PC-9 (cell line): Measurements from ENCODE around the gene WNT9A.

Source experiments
- EZH2 ChIP-seq: fragments of 200-600 bp; sonication (generic); IDR thresholded peaks from 2 replicates; pipeline ENCODE4 v1.8.0; 2017; ENCODE audit warnings: antibody characterized with exemption, low read depth
- TF ChIP-seq, protein P1 (sequence below): fragments of 200-600 bp; sonication (generic); conservative IDR thresholded peaks from 2 replicates; pipeline ENCODE4 v1.6.1; 2017; ENCODE audit warnings: mixed run types, antibody characterized with exemption, mild to moderate bottlenecking, moderate library complexity

DNA sequence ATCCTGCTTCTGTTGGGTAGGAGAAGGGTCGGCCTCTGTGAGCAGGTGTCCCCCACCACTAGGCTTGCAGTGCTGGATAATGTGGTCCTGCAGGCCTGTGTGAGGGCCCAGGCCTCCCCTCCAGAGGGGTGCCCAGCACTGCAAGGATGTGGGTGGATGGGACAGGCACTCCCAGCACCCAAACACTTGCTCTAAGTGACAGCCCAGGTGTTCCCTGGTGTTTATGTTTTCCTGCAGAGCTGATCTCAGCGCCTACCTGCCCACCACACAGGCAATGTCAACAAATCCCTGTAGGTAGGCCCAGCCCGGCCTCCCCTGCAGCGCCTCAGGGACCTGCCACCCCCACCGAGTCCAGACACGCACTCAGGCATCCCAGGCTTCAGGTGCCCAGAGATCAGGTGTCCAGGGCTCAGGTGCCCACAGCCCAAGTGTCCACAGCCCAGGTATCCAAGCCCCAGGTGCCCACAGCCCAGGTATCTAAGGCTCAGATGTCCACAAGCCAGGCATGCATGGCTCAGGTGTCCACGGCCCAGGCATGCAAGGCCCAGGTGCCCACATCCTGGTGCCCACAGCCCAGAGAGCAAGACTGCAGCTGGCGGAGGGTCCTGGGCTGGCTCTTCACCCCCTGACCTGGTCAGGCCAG is 59.2 kb downstream of the WNT9A start:
- TF ChIP-seq, protein P1, sequence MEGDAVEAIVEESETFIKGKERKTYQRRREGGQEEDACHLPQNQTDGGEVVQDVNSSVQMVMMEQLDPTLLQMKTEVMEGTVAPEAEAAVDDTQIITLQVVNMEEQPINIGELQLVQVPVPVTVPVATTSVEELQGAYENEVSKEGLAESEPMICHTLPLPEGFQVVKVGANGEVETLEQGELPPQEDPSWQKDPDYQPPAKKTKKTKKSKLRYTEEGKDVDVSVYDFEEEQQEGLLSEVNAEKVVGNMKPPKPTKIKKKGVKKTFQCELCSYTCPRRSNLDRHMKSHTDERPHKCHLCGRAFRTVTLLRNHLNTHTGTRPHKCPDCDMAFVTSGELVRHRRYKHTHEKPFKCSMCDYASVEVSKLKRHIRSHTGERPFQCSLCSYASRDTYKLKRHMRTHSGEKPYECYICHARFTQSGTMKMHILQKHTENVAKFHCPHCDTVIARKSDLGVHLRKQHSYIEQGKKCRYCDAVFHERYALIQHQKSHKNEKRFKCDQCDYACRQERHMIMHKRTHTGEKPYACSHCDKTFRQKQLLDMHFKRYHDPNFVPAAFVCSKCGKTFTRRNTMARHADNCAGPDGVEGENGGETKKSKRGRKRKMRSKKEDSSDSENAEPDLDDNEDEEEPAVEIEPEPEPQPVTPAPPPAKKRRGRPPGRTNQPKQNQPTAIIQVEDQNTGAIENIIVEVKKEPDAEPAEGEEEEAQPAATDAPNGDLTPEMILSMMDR: no peak
- TF ChIP-seq EZH2: no peak
